ENCODE results near the gene UXS1. TPM values are rescaled to one million over a fixed set of nuclear protein-coding genes. Genes with fewer than 3 reads are reported as not detected.

The UXS1 gene
- total RNA-seq, 1 experiment from 2014 or later = 46.3 TPM

- Histone ChIP-seq H3K27ac (ENCODE audit: insufficient read length, low read depth, low read length) (no peak overlapping the region), H3K27me3 (ENCODE audit: insufficient read depth, low read length) (no peaks in the 10 kb centered on the region), H2BK12ac (ENCODE audit: insufficient read length, low read depth, low read length) (no peak overlapping the region), H3K4ac (ENCODE audit: low read depth, low read length) (no peak overlapping the region), H3K14ac (ENCODE audit: insufficient read depth, low read length) (no peak overlapping the region), H4K8ac (replicated peaks; ENCODE audit: insufficient read length, low read depth, low read length) (no peak overlapping the region), H3K56ac (ENCODE audit: insufficient read length, low read depth, low read length) (no peak overlapping the region), H3K79me1 (ENCODE audit: insufficient read depth, low read depth, low read length, poor library complexity, severe bottlenecking) (no peaks in the 10 kb centered on the region), H3K4me1 (ENCODE audit: insufficient read depth, low read length) (no peaks in the 10 kb centered on the region), H2AK5ac (ENCODE audit: insufficient read length, low read length) (no peak overlapping the region), H3K18ac (ENCODE audit: insufficient read length, low read depth, low read length) (no peak overlapping the region), H3K9me3 (ENCODE audit: control insufficient read depth, low read depth, low read length) (no peaks in the 10 kb centered on the region), H2BK5ac (ENCODE audit: insufficient read length, low read length) (no peak overlapping the region), H4K20me1 (ENCODE audit: control insufficient read depth, insufficient read depth, insufficient read length) (no peaks in the 10 kb centered on the region), H3K4me2 (ENCODE audit: insufficient read depth, insufficient read length, low read length) (no peak overlapping the region), H2AFZ (ENCODE audit: low read length) (no peak overlapping the region), H3T11ph (ENCODE audit: low read length) (no peak overlapping the region), H2BK120ac (ENCODE audit: low read depth, low read length, poor library complexity, severe bottlenecking) (no peak overlapping the region), H4K5ac (ENCODE audit: insufficient read length, low read depth, low read length) (no peak overlapping the region), H2BK15ac (ENCODE audit: low read depth, low read length) (no peak overlapping the region), H4K91ac (ENCODE audit: insufficient read length, low read depth, low read length) (no peak overlapping the region), H3K23me2 (ENCODE audit: insufficient read length, low read depth, low read length, poor library complexity, severe bottlenecking) (no peaks in the 10 kb centered on the region), H2BK20ac (ENCODE audit: low read depth, low read length, poor library complexity, severe bottlenecking) (no peak overlapping the region), H3K79me2 (ENCODE audit: insufficient read depth, low read length) (no peaks in the 10 kb centered on the region), H3K9ac (ENCODE audit: extremely low read depth, insufficient read length, low read length) (no peak overlapping the region), H3K23ac (ENCODE audit: insufficient read length, low read depth, low read length) (no peak overlapping the region)
- no CpG with 5 or more reads among the region's 4 CpGs for WGBS (ENCODE audit: extremely low coverage, insufficient read length, low lambda C conversion rate)
- Mint-ChIP-seq H3K9me3 (no peaks in the 10 kb centered on the region; a peak in 1 of 5 replicates), H3K27me3 (ENCODE audit: low read depth) (peaks cover 8% of the 10 kb centered on the region), H3K36me3 (ENCODE audit: insufficient read depth in 1 of 3, low read depth in 3 of 3) (no peaks in the 10 kb centered on the region; a peak in 1 of 7 replicates), H3K4me1 (peaks cover 4% of the 10 kb centered on the region in 2 experiments), H3K4me3 (no peak overlapping the region), H3K27ac (no peak overlapping the region)
- no peak for DNase-seq
- no peak for TF ChIP-seq CTCF (conservative IDR thresholded peaks at IDR 0.05)
Observed at GRCh38 chr2:106057206-106057605, 136.9 kb downstream of the UXS1 start.
